HL-60/S4 treated with phorbol 12-myristate 13-acetate at 8.2 ng/mL for 4 days and 3 days (cell line): Measurements from ENCODE around the gene NT5E.

ENCODE experiments used
- in situ Hi-C: fragments of 300-500 bp; cut with MboI; formaldehyde crosslinking; loops from 2 replicates; pipeline ENCODE4 v1.15.0; 2022; ENCODE audit warnings: low sequenced_read_pairs

The NT5E gene

DNA sequence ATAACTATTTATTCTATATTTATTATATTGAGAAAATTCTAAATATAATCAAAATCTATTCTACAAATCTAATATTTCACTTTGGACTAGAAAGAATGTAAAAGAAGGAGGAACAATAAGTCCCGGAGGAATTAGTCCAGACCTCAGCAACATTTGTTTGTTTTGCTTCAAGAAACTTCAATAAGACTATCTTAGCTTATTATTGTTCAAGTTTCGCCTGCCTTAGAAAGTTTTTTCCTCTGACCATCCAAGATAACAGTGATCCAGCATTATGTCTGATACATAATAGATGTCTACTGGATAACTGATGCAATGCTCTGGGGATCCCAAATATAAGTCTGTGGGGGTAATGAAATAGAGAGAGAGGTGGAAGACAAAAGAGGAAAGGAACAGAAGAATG, 28.7 kb upstream of the NT5E start:
- in situ Hi-C loops: no loop called here

GRCh38 chr6:85421972-85422371, 27.9 kb upstream of the NT5E start:
- in situ Hi-C loops: no loop called here

DNA sequence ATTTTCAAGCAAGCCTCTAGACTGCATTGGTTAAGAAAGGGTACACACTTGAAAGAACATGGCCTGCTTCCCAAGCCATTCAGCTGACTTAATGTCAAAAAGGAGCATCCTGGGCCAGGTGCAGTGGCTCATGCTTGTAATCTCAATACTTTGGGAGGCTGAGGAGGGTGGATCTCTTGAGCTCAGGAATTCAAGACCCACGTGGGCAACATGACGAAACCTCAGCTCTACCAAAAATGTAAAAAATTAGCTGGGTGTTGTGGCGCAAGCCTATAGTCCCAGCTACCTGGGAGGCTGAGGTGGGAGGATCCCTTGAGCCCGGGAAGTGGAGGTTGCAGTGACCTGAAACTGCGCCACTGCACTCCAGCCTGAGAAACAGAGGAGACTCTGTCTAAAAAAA, 26.9 kb upstream of the NT5E start:
- in situ Hi-C loops: no loop called here

- in situ Hi-C loops: no loop called here
Observed at GRCh38 chr6:85424981-85425380, 24.9 kb upstream of the NT5E start.

GRCh38 chr6:85425997-85426396, 23.9 kb upstream of the NT5E start:
- in situ Hi-C loops: no loop called here

DNA sequence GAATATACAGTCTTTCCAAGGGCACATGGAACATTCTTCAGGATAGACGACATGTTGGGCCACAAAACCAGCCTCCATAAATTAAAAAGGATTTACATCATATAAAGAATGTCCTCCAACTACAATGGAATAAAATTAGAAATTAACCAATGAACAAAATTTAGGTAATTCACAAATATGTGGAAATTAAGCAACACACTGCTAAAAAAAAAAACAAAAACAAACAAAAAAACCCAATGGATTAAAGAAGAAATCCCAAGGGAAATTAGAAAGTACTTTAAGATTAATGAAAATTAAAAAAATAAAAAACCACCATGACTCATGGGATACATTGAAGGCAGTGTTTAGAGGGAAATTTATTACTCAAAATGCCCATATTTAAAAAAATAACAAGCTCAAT, 21.4 kb upstream of the NT5E start:
- in situ Hi-C loops: no loop called here

DNA sequence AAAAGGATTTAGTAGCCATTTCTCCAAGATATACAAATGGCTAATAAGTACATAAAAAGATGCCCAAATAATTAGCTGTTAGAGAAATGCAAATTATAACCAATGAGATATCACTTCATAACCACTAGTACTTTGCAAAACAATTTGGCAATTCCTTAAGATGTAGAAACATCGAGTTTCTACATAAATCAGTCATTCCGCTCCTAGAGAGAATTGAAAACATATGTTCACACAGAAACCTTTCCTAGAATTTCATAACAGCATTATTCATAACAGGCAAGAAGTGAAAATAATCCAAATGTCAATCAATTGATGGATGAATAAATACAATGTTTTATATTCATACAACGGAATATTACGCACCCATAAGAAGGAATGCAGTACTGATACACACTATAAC, 20.5 kb upstream of the NT5E start:
- in situ Hi-C loops: no loop called here

DNA sequence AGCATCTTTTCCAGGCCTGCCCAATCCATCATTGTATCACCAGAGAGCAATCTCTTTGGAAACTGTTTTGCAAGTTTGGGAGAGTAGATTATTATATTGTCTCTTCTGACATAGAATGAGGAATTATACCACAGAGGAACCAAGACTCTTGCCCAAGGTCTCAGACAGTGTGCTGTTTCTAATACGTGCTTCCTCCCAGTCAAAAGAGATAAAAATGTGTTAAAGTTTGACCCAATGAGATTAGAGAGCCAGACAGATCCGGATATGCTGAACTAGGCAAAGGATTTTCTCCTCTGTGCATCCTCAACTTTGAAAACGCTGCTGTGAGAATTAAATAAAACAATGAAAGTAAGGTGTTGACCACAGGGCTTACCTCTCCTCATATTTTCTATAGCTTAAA, 18.6 kb upstream of the NT5E start:
- in situ Hi-C loops: no loop called here

- in situ Hi-C loops: no loop called here
Observed at GRCh38 chr6:85432554-85432953, 17.3 kb upstream of the NT5E start.

DNA sequence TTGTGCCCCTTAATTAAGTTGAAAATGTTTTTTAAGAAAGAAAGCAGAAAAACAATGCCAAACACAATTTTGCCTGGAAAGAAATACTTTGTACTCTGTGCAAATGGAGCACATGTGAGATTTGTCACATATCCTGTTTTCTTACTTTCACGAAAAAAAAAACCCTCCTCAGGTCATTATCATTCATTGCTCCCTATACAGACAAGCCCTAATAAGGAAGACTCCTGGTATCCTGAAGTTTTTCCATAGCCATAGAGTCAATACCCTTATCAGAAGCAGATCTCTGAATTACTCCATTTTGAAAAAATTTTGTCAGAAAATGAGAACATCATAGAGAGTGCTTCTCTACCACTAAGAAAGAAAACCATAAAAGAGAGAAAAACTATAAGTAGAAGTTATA, 14.0 kb upstream of the NT5E start:
- in situ Hi-C loops: no loop called here

DNA sequence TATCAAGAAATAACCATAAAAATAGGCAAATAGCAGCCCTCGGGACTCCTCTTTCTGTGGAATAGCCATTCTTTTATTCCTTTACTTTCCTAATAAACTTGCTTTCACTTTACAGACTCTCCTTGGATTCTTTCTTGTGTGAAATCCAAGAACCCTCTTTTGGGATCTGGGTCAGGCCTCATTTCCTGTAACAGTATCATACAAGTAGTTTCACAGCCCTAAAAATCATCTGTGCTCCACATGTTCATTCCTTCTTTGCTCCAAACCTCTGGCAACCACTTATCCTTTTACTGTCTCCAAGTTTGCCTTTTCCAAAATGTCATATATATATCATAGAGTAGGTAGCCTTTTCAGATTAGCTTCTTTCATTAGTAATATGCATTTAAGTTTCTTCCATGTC, 13.5 kb upstream of the NT5E start:
- in situ Hi-C loops: no loop called here

DNA sequence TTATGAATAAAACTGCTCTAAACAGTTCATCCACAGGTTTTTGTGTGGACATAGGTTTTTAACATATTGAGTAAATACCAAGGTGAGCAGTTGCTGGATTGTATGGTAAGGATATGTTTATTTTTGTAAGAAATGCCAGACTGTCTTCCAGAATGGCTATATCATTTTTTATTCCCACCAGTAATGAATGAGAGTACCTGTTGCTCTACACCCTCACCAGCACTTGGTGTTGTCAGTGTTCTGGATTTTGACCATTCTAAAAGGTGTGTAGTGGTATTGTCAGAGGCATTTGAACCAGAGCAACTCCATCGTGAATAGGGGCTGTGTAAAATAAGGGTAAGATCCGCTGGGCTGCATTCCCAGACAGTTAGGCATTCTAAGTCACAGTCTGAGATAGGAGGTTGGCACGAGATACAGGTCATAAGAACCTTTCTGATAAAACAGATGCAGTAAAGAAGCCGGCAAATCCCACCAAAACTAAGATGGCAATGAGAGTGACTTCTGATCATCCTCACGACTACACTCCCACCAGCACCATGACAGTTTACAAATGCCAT, 12.9 kb upstream of the NT5E start:
- in situ Hi-C loops: no loop called here

- in situ Hi-C loops: no loop called here
Observed at GRCh38 chr6:85443349-85444117, 6.3 kb upstream of the NT5E start.

DNA sequence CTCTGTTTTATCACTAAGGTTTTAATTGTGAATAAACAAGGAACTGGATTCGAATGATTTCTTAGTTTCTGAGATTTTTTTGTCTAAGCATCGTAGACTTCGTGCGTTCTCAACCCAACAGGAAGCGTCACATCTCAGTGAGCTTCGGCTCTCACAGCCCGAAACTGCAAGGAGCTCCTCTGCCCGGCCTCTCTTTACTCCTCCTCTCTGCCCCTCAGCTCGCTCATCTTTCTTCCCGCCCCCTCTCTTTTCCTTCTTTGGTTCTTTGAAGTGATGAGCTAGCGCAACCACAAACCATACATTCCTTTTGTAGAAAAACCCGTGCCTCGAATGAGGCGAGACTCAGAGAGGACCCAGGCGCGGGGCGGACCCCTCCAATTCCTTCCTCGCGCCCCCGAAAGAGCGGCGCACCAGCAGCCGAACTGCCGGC, 480 bp upstream of the NT5E start:
- in situ Hi-C loops: no loop called here

- in situ Hi-C loops: no loop called here
Observed at GRCh38 chr6:85451565-85452306, 1.9 kb downstream of the NT5E start.

- in situ Hi-C loops: no loop called here
Observed at GRCh38 chr6:85452441-85452881, 2.6 kb downstream of the NT5E start.

DNA sequence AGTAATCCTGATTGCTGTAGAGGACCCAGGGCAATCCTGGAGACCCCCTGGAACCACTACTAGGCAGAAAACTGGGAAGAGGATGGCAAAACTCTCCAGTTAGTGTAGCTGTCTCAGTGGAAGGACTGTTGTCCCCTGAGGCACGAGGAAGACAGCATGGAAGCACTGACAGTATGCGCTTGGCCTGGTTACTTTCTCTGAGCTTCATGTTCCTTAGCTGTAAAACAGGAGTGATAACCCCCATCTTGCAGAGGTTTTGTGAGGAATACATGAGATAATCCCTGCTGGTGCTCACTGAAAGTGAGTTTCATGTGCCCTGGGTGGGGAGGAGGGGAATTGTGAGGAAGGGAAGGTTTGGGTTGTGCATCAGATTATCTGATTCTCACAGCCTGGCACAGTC, 3.2 kb downstream of the NT5E start:
- in situ Hi-C loops: no loop called here

- in situ Hi-C loops: no loop called here
Observed at GRCh38 chr6:85453490-85453889, 3.6 kb downstream of the NT5E start.

DNA sequence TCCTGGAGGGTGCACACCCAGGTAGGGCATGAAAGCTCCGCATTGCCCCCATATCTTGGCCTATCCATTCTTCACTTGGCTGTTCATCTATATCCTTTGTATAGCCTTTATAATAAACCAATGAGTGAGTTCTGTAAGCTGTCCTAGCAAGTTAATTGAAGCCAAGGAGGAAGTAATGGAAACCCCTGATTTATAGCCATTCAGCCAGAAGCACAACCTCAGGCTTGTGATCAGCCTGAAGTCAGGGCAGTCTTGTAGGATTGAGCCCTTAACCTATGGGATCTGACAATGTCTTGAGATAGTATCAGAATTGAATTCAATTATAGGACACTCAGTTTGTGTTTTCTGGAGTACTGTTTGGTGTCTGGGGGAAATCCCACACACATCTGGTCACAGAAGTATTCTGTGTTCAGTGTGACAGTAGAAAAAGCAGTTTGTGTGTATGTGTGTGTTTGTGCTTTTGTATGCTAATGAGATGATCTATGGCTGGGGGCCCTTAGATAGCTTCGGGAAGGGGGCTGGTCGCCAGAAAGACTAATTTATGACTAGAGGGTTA, 5.7 kb downstream of the NT5E start:
- in situ Hi-C loops: no loop called here

GRCh38 chr6:85456782-85457181, 6.9 kb downstream of the NT5E start:
- in situ Hi-C loops: no loop called here

- in situ Hi-C loops: no loop called here
Observed at GRCh38 chr6:85458184-85458583, 8.3 kb downstream of the NT5E start.

DNA sequence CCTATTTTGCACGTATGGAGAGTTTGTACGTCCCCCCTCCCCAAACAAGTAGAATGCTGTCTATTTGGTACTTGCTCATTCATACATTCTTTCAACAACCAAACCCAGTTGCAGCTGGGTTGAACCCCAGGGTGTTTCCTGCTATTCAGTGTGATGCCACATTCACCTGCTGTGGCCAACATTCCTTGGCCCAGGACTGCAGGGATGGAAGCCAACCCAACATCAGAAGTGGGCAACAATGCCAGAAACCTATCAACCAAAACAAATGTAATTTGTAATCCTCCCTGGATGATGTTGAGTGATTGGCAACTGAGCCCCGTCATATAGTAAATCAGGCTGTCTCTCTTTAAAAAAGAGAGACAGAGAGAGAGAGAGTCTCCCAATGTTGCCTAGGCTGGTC, 8.9 kb downstream of the NT5E start:
- in situ Hi-C loops: no loop called here
